ENCODE measurements around the gene CCDC142. TPM values are rescaled to one million over a fixed set of nuclear protein-coding genes. Genes with fewer than 3 reads are reported as not detected.
A peak's percentile ranks its signal among the peaks of the same experiment; 100 is the strongest.

The CCDC142 gene
- total and polyA plus RNA-seq, 9 of the 15 experiments (the other 6 are each of a cell fraction or from before 2014, with no cell fraction given) = 0.55 to 11.7 (median 7.2) TPM

DNA sequence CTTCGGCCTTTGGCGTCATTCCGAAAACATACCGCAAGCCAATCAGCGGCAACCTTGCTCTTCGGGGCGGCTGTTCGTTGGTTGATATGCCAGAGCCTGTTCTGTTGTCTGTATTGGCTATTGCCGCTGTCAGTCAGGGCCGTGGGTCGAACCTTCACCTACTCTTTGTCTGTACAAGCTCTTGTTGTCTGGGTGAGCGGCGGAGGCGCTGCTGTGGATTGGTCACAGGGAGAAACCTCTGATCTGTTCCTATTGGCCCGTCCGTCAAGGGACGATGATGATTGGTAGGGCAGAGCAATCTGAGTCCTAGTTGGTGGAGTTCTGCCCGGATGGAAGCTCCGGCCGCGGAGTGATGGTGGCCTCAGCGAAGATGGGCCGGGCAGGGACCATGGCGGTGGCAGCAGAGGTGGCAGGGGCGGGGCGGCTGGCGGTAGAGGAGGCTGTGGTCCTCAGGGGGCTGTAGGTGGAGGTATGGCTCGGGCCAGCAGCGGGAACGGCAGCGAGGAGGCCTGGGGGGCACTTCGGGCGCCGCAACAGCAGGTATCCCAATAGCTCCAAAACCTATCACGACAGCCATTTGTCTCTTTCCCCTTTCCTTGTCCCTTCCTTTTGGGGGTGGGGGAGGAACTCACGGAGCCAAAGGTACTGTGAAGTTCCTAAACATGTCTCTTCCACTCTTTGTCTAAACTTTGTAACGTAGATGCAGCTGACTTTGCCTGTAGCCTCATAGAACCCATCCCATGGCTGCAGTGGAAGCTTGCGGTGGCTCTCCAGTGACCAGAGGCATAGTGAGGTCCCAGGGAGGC lies 24.5 kb downstream of the CCDC142 start, which contains the start of gene WBP1 (continued):
- TF ChIP-seq, protein P1, sequence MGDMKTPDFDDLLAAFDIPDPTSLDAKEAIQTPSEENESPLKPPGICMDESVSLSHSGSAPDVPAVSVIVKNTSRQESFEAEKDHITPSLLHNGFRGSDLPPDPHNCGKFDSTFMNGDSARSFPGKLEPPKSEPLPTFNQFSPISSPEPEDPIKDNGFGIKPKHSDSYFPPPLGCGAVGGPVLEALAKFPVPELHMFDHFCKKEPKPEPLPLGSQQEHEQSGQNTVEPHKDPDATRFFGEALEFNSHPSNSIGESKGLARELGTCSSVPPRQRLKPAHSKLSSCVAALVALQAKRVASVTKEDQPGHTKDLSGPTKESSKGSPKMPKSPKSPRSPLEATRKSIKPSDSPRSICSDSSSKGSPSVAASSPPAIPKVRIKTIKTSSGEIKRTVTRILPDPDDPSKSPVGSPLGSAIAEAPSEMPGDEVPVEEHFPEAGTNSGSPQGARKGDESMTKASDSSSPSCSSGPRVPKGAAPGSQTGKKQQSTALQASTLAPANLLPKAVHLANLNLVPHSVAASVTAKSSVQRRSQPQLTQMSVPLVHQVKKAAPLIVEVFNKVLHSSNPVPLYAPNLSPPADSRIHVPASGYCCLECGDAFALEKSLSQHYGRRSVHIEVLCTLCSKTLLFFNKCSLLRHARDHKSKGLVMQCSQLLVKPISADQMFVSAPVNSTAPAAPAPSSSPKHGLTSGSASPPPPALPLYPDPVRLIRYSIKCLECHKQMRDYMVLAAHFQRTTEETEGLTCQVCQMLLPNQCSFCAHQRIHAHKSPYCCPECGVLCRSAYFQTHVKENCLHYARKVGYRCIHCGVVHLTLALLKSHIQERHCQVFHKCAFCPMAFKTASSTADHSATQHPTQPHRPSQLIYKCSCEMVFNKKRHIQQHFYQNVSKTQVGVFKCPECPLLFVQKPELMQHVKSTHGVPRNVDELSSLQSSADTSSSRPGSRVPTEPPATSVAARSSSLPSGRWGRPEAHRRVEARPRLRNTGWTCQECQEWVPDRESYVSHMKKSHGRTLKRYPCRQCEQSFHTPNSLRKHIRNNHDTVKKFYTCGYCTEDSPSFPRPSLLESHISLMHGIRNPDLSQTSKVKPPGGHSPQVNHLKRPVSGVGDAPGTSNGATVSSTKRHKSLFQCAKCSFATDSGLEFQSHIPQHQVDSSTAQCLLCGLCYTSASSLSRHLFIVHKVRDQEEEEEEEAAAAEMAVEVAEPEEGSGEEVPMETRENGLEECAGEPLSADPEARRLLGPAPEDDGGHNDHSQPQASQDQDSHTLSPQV (IDR thresholded peaks at IDR 0.05) = no peak
- TF ChIP-seq TRIM28 (IDR thresholded peaks at IDR 0.05) (no peak), HNRNPK (IDR thresholded peaks at IDR 0.05; ENCODE audit: low read depth, low read length, poor library complexity, severe bottlenecking) (no peak), GABPB1 (CRISPR knock-in tag; IDR thresholded peaks at IDR 0.05) (no peak), MAFF (IDR thresholded peaks at IDR 0.05; ENCODE audit: low read length) (no peak), NCOR1 (IDR thresholded peaks at IDR 0.05) (no peak), SMAD4 (CRISPR knock-in tag; conservative IDR thresholded peaks at IDR 0.05) (0 out of 2 replicates have a peak, but pooled peaks have one; percentile 16), MEIS2 (IDR thresholded peaks at IDR 0.05; ENCODE audit: partially characterized antibody) (peak; percentile 58), SRF (CRISPR knock-in tag; IDR thresholded peaks at IDR 0.05) (no peak), ZNF707 (CRISPR knock-in tag; conservative IDR thresholded peaks at IDR 0.05) (no peak), ZNF274 (IDR thresholded peaks at IDR 0.05; ENCODE audit: borderline replicate concordance, low read depth, low read length) (no peak), DIDO1 (tag; IDR thresholded peaks at IDR 0.05; ENCODE audit: low read depth) (no peak), ZBTB1 (CRISPR knock-in tag; IDR thresholded peaks at IDR 0.05; ENCODE audit: borderline replicate concordance, low read depth) (no peak), ILF3 (IDR thresholded peaks at IDR 0.05; ENCODE audit: borderline replicate concordance) (no peak)
- TF ChIP-seq, protein P2, sequence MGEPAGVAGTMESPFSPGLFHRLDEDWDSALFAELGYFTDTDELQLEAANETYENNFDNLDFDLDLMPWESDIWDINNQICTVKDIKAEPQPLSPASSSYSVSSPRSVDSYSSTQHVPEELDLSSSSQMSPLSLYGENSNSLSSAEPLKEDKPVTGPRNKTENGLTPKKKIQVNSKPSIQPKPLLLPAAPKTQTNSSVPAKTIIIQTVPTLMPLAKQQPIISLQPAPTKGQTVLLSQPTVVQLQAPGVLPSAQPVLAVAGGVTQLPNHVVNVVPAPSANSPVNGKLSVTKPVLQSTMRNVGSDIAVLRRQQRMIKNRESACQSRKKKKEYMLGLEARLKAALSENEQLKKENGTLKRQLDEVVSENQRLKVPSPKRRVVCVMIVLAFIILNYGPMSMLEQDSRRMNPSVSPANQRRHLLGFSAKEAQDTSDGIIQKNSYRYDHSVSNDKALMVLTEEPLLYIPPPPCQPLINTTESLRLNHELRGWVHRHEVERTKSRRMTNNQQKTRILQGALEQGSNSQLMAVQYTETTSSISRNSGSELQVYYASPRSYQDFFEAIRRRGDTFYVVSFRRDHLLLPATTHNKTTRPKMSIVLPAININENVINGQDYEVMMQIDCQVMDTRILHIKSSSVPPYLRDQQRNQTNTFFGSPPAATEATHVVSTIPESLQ (CRISPR knock-in tag; IDR thresholded peaks at IDR 0.05) = no peak
- TF ChIP-seq, protein P3, sequence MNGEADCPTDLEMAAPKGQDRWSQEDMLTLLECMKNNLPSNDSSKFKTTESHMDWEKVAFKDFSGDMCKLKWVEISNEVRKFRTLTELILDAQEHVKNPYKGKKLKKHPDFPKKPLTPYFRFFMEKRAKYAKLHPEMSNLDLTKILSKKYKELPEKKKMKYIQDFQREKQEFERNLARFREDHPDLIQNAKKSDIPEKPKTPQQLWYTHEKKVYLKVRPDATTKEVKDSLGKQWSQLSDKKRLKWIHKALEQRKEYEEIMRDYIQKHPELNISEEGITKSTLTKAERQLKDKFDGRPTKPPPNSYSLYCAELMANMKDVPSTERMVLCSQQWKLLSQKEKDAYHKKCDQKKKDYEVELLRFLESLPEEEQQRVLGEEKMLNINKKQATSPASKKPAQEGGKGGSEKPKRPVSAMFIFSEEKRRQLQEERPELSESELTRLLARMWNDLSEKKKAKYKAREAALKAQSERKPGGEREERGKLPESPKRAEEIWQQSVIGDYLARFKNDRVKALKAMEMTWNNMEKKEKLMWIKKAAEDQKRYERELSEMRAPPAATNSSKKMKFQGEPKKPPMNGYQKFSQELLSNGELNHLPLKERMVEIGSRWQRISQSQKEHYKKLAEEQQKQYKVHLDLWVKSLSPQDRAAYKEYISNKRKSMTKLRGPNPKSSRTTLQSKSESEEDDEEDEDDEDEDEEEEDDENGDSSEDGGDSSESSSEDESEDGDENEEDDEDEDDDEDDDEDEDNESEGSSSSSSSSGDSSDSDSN (IDR thresholded peaks at IDR 0.05; ENCODE audit: borderline replicate concordance in 1 of 2, low read depth in 2 of 2, low read length in 2 of 2) = no peak
- TF ChIP-seq, protein P4, sequence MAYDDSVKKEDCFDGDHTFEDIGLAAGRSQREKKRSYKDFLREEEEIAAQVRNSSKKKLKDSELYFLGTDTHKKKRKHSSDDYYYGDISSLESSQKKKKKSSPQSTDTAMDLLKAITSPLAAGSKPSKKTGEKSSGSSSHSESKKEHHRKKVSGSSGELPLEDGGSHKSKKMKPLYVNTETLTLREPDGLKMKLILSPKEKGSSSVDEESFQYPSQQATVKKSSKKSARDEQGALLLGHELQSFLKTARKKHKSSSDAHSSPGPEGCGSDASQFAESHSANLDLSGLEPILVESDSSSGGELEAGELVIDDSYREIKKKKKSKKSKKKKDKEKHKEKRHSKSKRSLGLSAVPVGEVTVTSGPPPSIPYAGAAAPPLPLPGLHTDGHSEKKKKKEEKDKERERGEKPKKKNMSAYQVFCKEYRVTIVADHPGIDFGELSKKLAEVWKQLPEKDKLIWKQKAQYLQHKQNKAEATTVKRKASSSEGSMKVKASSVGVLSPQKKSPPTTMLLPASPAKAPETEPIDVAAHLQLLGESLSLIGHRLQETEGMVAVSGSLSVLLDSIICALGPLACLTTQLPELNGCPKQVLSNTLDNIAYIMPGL (CRISPR knock-in tag; IDR thresholded peaks at IDR 0.05) = no peak

Data from K562 (cell line).